ENCODE results near the gene PKD2.

- TF ChIP-seq, protein P1, sequence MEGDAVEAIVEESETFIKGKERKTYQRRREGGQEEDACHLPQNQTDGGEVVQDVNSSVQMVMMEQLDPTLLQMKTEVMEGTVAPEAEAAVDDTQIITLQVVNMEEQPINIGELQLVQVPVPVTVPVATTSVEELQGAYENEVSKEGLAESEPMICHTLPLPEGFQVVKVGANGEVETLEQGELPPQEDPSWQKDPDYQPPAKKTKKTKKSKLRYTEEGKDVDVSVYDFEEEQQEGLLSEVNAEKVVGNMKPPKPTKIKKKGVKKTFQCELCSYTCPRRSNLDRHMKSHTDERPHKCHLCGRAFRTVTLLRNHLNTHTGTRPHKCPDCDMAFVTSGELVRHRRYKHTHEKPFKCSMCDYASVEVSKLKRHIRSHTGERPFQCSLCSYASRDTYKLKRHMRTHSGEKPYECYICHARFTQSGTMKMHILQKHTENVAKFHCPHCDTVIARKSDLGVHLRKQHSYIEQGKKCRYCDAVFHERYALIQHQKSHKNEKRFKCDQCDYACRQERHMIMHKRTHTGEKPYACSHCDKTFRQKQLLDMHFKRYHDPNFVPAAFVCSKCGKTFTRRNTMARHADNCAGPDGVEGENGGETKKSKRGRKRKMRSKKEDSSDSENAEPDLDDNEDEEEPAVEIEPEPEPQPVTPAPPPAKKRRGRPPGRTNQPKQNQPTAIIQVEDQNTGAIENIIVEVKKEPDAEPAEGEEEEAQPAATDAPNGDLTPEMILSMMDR (IDR thresholded peaks at IDR 0.05): no peak
- no peak for TF ChIP-seq POLR2AphosphoS5 (IDR thresholded peaks at IDR 0.05; ENCODE audit: insufficient read depth in 1 of 2, low read depth in 1 of 2)
- no peak for TF ChIP-seq POLR2A (IDR thresholded peaks at IDR 0.05)
Observed at GRCh38 chr4:88106205-88106604, 98.8 kb downstream of the PKD2 start.

Measured in vagina (tissue), 2 donors.